ENCODE data around the gene ABCC3.
A peak's percentile ranks its signal among the peaks of the same experiment; 100 is the strongest.
"Not testable (repeated sequence)": the region's sequence is repeated elsewhere in the genome, so short reads cannot be mapped to it uniquely, and the experiment has no call there.

ABCC3 gene

DNA sequence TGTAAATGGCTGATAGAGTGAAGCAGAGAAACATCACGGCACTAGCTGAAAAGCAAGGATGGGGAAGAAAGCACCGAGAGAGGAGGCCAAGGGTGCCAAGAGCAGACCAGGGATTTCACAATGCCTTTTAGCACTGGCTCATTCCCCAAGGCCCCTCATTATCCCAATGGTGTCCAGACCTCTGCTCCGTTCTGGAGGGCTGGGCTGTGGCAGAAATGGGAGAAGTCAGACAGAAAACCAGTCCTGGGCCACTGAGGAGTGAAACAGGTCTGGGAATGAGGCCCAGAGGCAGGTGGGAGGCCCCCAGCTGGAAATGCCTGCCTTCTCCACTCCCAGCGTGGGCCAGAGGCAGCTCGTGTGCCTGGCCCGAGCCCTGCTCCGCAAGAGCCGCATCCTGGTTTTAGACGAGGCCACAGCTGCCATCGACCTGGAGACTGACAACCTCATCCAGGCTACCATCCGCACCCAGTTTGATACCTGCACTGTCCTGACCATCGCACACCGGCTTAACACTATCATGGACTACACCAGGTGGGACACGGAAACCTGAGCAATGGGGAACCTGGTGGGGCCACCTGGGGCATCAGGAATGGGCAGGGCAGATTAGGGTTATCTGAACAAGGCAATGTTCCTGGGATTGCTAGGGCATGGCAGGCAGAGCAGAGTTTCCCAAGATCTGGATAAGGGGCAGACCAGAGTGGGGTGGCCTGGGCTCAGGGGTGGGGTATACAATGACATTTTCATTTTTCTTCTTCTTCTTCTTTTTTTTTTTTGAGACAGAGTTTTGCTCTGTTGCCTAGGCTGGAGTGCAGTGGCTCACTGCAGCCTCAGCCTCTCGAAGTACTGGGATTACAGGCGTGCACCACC, 52.8 kb downstream of the ABCC3 start:
- DNase-seq, result no peak

DNA sequence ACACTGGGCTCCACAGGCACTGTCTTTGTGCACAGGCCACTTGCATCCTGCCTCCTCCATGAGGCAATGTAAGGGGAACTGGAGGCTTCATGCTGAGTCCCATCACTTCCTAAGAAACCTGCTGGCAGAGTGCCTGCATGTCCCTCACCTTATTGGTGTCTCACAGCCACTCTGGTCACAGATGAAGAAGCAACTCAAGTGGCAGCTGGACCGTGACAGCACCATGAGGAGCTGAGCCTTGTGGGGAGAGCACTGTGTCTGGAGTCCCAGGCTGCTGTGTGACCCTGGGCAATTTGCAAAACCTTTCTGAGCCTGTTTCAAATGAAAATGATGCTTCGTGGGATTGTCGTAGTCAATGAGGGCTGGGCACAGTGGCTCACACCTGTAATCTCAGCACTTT, 53.6 kb downstream of the ABCC3 start:
- no peak for DNase-seq

DNA sequence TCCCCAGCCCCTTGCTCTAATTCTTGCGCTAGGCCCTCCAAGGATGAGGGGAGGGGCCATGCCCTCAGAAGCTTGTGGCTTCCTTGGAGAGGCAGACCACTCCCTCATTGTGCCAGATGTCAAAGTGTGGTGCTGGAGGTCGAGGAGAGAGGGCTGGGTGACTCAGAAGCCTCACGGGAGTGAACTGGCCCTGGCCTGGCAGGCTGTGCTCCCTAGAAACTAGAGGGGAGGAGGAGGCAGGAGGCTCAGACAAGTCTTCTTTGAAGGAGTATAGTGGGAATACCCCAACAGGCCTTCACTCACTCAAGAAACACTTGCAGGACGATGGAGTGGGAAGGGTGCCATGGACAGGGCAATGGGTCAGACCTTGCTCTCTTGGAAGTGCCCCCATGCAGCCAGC, 54.6 kb downstream of the ABCC3 start:
- DNase-seq, result no peak

DNA sequence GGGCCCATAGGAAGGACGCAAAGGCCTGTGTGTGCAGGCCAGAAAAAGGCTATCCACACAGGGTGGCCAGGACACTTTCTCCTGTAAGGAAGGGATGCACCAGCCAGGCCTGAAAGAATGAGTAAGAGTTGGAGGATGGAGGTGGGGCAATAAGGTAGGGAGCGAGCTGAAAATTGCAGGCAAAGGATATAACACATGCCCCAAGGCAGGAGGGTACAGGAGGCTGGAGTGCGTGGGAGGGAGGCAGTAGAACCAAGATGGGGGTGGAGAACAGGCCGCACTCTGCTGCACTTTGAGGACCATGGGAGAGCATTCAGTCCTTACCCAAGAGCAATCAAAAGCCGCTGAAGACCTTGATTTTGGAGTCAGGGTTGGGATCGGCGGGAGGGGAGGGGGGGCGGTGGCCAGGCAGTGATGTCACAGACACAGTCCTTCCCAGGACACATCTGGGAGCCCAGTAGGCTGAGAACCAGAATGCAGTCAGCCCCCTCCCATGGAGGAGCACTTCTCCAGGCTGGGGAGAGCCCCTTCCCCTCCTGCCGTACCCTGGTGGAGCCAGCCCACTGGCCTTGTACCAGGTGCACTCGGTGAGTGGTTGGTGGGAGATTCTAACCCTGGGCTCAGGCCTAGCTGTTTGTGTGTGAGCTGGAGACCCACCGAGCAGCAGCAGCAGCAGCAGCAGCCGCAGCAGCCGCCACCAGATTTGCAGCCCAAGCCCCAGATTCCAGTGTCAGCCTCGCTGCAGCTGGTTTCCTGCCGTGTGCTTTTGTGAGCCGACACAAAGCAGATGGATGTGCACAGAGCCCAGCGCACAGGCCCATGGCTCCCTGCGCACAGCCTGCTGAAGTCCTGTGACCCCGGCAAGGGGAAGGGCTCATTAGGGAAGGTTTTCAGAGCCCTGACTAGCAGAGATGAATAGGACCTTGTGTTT, 55.5 kb downstream of the ABCC3 start:
- no peak for DNase-seq

DNA sequence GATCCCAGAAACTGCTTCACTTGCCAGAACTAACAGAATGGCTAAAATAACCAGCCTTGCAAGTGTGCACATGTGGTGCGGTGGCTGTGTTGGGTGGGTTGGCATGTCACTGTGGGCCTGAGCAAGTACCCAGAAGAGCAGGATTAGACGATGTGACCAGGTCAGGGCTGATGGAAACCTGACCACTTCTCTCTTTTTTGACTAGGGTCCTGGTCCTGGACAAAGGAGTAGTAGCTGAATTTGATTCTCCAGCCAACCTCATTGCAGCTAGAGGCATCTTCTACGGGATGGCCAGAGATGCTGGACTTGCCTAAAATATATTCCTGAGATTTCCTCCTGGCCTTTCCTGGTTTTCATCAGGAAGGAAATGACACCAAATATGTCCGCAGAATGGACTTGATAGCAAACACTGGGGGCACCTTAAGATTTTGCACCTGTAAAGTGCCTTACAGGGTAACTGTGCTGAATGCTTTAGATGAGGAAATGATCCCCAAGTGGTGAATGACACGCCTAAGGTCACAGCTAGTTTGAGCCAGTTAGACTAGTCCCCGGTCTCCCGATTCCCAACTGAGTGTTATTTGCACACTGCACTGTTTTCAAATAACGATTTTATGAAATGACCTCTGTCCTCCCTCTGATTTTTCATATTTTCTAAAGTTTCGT, 56.3 kb downstream of the ABCC3 start:
- DNase-seq, result no peak

DNA sequence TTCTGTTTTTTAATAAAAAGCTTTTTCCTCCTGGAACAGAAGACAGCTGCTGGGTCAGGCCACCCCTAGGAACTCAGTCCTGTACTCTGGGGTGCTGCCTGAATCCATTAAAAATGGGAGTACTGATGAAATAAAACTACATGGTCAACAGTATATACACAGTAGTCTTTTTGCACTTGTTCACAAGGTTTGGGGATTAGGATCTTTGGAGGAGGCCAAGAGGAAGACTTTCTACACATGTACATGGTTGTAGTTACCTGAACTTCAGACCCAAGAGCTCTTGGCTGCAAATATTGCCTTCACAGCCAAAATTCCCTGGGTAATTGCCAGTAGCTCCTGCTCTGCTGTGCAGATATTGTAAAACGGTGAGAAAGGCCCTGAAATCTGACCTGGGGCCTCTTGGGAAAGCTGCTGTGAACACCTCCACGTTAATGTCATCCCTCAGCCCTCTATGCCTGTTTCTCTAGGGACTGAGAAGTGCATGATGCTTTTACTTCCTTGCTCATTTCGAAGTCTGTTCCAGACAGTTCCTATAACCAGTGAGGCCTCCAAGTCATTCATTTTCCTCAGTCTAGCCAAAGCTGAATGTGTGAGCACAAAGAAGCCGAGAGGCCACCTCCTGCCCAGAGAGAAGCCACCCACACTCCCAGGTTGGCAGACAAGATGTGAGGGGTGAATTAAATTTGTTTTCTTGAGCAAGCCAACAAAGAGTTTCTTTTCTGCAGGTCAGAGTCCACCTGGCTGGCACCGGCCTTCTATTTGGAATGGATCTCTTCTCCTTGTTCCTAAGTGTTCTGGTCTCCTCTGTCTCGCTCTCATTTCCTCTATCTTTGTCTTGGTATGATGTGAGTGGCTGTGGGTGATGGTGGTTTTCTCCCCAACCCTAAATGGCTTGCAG, 57.1 kb downstream of the ABCC3 start:
- no peak for DNase-seq

DNA sequence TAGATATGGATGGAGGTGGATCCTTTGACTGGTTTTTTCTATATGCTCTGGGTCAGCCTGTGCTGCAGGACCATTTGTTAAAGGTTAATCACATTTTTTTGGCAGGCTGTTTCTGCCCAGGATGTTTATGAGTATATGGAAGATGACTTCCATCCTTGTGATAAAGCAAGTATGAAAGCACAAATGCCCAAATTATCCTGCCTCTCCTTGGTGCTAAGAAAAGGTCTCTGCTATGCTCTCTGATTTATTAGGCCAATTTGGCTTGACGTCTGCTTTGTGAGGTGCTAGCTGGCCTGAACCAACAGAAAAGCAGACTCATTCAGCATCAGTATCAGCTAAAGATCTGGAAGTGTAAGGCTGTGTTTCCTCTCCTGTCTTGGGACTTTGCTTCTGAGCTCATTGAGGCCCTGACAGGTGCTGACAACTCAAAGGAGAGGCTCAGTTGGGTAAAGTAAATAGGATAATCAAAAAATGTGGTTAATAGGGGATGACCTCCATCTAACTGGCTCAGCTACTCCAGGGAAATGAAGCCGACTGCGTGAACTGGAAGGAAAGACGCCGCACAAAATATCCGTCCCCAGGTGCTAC, 57.9 kb downstream of the ABCC3 start:
- no peak for DNase-seq

DNA sequence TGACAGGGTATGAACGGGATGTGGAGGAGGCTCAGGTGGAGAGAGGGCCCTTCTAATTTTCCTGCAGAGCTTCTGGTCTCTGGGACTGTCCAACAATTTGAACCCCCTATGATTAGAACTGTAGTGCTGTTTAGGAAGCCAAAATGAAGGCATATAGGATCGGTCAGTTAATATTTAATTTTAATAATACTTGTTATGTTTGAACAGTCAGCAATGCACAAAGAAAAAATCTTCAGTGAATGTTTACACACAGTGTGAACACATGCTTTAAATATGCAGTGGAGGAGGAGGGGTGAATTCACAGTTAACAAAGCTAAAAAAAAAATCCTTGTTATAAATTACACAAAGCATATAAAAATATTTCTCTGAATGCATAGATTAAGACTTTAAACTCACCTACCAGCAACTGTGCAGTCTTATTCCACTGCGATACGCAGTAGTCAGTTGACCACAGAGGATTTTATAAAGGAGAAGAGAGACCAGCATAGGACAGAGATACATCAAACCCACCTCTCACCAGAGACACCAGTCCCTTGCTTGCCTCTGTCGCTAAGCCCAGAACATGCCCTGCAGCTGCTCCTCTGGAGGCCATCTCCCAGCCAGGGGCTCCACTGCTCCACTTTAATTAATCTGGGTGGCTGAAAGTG, 58.5 kb downstream of the ABCC3 start:
- DNase-seq, result no peak

DNA sequence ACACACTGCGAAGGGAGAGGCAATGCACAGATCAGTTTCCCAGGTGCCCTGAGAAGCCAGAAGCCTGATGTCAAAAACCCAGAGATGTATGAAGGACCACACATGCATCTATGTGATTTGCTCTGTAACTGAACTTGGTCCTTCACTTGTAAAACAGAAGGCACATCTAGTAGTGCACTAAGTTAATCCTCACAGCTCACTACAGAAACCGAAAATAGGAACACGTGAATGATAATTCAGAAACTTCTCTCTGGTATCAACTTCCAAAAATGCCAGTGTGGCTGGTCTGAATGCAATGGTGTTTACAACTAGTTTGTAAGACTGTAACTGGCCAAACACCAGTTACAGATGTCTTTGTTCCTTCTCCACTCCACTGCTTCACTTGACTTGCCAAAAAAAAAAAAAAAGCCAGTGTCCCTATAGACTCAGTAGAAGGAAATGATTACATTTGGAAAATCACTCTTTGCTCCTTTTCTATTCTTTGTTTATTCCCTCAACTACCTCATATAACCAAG, 61.7 kb downstream of the ABCC3 start:
- DNase-seq, result no peak

DNA sequence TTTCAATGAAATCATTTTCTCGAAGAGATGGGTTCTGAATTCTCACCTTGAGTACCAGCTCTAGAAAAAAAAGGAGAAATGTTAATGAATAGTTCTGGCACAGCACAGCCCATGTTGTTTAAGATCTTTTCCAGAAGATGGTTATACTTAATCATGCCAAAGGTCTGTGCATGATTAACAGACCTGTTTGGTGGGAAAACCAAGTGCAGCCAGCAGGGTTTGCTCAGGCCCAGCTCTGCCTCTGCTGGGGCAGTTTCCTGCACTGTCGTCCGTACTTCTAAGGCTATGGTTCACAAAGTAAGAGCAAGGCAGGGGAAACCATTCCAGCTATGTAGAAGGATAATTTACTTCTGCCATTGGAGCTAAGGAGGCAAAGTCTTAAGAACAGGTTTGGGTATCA, 62.4 kb downstream of the ABCC3 start:
- DNase-seq, result no peak

DNA sequence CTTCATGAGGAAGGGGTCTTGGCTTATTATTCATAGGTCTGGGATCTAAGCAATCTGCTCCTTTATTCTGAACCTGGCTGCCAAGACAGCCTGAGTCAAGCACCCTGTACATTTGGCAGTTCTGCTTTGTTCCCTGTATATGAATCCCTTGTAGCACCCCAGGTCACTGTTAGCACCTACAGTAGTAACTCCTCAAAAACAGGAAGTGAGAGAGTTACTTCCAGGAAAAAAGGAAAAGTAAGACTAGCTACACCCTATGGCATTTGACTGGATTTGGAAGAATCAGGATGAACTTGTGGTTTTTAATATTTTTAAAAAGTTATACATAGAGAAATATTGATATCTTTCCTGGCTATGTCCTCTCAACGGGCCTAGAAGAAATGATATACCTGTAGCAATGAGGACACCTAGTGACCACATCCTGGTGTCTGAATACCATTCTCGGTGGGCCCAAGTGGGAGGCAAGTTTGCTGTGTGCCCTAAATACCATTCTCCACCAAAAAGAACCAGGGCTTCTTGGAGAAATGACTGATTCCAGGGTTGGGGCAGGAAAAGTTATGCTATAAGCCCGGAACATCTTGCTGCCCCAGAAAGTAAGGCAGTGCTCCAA, 63.1 kb downstream of the ABCC3 start:
- DNase-seq, result no peak

DNA sequence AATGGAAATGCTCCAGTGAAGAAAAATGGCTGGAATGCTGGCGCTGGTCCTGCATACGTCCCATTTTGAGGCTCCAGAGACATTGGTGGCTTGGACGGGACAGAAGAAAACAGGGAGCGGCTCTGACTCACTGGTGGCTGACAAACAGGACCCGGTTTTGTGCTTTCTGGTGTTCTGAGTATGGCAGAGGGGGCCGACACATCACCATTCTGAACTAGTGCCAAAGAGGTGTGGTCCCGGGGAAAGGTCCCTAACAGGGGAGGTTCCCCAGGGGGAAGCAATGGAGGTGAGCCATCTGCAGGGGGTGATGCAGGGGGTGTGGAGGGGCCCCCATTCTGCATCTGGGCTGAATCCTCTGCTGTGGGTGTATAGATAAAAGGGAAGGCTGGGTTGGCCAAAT, 64.7 kb downstream of the ABCC3 start:
- DNase-seq, result no peak

DNA sequence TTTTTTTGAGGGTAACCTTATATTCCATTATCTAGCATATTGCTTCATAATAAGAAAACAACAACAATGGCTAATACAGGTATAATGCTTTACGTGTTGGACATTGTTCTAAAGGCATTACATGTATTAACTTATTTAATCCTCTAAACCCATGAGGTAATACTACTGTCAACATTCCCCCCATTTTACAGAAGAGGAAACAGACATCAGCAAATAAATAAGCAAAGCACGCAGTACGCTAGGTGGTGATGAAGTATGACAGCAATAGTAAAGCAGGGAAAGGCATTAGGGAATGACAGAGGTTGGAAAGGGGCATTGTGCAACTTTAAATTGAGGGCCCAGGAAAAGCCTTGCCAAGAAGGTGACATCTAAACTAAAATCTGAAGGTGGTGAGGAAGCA, 68.5 kb downstream of the ABCC3 start:
- no peak for DNase-seq

DNA sequence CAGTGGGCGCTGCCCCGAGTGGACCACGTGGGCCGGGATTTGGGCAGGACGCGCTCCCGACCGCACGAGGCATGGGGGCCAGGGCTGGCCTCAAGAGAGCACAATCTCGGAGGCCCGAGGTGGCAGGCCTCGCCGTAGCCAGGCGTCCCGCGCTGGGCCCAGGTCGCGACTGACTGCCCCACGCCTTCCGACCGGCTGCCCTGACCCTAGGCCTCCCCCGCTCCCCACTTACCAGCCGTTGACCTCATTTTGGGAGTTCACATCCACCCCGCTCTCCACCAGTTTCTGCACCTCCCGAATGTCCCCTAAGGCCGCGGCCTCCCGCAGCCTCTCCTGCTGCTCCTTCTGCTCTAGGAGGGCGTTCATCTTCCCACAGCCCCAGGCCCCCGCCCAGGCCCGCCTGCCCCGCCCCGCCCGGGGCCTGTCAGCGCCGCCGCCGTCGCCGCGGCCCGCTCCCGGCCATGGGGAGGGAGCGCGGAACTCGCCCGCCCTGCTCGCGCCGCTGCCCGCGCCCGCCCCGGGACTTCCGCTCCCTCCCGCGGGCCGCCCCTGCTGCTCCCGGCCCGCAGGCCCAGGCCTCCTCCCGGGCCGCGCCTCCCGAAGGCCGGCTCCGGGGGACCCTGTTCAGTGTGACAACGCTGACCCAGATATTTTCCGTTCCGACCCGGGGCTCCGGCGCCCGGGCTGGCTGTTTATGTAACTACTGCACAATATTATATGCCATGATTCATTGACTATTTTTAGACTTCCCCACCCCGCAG, 72.8 kb downstream of the ABCC3 start, which contains the start of gene ANKRD40:
TSS of gene ANKRD40 (minus strand) at position 626 of the 761 bp plus-strand sequence. CDS start at position 366, 260 bp downstream.
- peak; percentile 91 for DNase-seq

DNA sequence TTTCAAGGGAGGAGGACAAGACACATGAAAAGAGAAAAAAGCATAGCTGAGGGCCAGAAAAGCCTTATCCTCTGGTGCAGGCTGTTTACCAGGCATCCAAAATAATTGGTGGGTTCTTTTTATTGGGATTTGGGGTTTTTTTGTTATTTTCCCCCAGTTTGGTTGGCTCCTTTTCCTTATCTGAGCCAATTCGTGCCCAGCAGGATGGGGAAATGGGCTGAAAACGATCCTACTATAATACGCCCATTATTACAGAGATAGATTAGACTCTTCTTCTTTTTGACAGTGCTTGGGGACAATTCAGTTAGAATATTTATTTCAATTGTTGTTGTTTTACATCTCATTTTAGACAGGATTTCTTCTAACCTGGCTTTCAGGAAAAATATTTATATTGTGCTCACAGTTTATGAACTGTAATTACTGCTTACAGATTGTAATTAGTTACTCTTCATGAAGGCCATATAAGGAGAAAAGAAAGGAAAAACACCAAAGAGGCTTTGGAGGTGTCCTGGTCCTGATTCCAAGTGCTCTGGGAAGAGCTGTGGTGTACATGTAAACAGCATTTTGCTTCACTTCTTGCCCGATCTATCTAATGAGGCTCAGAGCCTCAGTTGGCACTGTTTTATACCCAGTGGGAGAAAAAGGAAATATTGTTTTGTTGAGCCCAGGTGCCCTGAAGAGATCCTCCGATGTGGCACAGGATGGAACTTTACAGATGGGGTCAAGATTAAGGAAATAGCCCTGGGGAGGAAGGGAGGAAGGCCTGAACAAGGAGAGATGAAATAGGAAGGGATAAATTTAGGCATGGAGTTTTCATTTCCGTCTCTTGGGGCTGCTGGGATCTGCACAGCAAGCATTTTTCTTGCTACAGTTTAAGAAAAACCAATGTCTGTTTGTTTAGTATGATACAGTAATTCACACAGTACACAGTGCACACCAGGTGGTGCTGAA, 73.6 kb downstream of the ABCC3 start:
- no peak for DNase-seq

DNA sequence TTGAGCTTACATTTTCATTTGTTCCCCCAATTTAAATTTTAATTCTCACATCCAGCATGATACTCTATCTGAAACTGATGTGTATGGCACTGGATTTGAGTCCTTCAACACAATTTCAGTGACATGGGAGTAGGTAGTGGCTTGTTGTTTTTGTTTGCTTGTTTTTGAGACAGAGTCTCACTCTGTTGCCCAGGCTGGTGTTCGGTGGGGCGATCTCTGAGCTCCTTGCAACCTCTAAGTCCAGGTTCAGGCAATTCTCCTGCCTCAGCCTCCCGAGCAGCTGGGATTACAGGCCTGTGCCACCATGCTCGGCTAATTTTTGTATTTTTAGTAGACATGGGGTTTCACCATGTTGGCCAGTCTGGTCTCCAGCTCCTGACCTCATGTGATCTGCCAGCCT, 74.4 kb downstream of the ABCC3 start:
- not testable (repeated sequence) for DNase-seq

DNA sequence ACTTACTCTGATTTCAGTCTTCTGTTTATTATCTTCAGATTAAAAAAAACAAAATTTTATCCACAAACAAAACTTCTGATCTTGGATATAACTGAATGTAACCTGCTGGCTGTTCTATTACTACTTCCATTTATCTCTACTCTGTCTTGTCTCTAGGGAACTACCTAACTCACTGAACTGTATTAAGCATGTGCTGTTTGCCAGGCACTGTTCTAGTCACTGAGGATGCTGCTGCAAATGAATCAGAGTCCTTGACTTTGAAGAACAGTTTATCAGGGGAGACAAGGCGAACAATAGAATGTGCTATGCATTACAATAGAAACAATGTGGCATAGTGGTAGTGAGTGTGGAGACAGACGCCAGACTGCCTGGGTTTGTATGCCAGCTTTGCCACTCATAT, 75.3 kb downstream of the ABCC3 start:
- no peak for DNase-seq

DNA sequence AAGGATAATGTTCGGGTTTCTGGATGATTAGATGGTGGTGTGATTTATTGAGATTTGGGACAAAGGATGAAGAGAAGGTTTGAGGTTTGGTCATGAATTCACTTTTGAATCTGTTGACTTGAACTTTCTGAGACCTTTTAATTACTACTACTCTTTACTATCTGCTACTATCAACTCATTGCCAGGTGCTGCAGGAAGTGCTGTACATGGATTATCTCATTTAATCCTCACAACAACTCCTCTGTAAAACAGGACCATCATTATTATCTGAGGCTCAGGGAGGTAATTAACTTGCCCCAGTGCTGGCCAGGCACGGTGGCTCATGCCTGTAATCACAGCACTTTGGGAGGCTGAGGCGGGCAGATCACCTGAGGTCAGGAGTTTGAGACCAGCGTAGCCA, 76.0 kb downstream of the ABCC3 start:
- DNase-seq, result no peak

DNA sequence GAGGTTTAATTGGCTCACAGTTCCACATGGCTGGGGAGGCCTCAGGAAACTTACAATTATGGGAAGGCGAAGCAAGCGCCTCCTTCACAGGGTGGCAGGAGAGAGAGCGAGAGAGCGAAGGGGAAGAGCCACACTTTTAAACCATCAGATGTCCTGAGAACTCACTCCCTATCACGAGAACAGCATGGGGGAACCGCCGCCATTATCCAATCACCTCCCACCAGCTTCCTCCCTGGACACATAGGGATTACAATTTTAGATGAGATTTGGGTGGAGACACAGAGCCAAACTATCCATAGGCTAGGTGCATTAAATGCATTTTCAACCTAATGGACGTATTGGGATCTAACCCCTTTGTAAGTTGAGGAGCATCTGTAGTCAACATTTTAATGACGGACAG, 78.0 kb downstream of the ABCC3 start:
- DNase-seq, result no peak
